ENCODE results near the gene KRT27. TPM values are rescaled to one million over a fixed set of nuclear protein-coding genes. Genes with fewer than 3 reads are reported as not detected.

Gene KRT27
- total and polyA plus RNA-seq, 9 of the 15 experiments (the other 6 are each of a cell fraction or from before 2014, with no cell fraction given) = 0.10 TPM; not detected in 8

DNA sequence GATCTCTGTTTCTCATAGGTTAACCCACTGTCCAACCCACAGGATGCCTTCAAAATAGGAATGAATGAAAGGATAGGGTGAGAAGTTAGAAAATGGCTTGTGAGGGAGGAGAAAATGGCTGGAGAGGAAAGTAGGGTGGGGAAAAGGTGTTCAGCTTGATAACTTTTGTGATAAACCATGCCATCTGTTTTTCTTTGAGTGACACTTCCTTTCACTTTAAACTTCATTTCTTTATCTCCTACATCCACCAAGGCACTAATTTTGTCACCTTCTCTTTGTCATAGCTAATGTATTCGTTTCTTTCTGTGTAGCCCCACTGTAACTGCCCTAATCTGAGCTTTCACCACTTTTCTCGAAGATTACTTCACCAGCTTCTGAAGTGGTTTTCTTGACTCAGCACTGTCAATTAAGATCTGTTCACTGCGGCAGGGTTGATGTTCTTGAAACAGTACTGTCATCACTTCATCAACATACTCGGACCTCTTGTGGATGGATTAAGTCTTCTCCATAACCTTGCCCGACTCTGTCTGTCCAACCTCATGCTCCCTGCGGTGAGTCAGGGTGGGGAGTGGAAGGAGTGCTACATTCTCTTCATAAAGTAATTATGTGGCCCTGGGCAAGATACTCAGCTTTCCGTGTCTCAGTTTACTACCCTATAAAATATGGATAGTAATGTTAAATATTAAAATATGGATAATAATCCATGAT, 45.5 kb upstream of the KRT27 start (continued):
- TF ChIP-seq ZNF512 (tag; IDR thresholded peaks at IDR 0.05) (no peak), E2F3 (CRISPR knock-in tag; IDR thresholded peaks at IDR 0.05) (no peak), POLR3A (IDR thresholded peaks at IDR 0.05; ENCODE audit: borderline replicate concordance, extremely low read depth, insufficient read depth, insufficient read length) (no peak), DEAF1 (CRISPR knock-in tag; IDR thresholded peaks at IDR 0.05) (no peak), ARID3B (CRISPR knock-in tag; IDR thresholded peaks at IDR 0.05; ENCODE audit: borderline replicate concordance) (no peak), HDAC3 (IDR thresholded peaks at IDR 0.05; ENCODE audit: borderline replicate concordance, partially characterized antibody) (peak; percentile 95), CBX8 (IDR thresholded peaks at IDR 0.05; ENCODE audit: borderline replicate concordance, extremely low read depth, low read depth, low read length, poor library complexity, severe bottlenecking) (no peak), RCOR1 (IDR thresholded peaks at IDR 0.05; ENCODE audit: borderline replicate concordance in 1 of 2, low read depth in 2 of 2, low read length in 2 of 2) (peak in 1 of 2 experiments; percentile 97; a peak in 3 of 4 replicates), NR3C1 (CRISPR knock-in tag; IDR thresholded peaks at IDR 0.05) (no peak), KAT8 (IDR thresholded peaks at IDR 0.05; ENCODE audit: low read depth) (peak; percentile 87), ZNF239 (CRISPR knock-in tag; IDR thresholded peaks at IDR 0.05) (no peak), SMARCA4 (IDR thresholded peaks at IDR 0.05) (peak; percentile 97), NBN (IDR thresholded peaks at IDR 0.05; ENCODE audit: low read depth) (peak; percentile 97), RNF2 (IDR thresholded peaks at IDR 0.05) (peak; percentile 86; the same call in 1 of the 2 replicates)
- TF ChIP-seq, protein P1, sequence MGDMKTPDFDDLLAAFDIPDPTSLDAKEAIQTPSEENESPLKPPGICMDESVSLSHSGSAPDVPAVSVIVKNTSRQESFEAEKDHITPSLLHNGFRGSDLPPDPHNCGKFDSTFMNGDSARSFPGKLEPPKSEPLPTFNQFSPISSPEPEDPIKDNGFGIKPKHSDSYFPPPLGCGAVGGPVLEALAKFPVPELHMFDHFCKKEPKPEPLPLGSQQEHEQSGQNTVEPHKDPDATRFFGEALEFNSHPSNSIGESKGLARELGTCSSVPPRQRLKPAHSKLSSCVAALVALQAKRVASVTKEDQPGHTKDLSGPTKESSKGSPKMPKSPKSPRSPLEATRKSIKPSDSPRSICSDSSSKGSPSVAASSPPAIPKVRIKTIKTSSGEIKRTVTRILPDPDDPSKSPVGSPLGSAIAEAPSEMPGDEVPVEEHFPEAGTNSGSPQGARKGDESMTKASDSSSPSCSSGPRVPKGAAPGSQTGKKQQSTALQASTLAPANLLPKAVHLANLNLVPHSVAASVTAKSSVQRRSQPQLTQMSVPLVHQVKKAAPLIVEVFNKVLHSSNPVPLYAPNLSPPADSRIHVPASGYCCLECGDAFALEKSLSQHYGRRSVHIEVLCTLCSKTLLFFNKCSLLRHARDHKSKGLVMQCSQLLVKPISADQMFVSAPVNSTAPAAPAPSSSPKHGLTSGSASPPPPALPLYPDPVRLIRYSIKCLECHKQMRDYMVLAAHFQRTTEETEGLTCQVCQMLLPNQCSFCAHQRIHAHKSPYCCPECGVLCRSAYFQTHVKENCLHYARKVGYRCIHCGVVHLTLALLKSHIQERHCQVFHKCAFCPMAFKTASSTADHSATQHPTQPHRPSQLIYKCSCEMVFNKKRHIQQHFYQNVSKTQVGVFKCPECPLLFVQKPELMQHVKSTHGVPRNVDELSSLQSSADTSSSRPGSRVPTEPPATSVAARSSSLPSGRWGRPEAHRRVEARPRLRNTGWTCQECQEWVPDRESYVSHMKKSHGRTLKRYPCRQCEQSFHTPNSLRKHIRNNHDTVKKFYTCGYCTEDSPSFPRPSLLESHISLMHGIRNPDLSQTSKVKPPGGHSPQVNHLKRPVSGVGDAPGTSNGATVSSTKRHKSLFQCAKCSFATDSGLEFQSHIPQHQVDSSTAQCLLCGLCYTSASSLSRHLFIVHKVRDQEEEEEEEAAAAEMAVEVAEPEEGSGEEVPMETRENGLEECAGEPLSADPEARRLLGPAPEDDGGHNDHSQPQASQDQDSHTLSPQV (IDR thresholded peaks at IDR 0.05) = peak; percentile 77
- TF ChIP-seq, protein P2, sequence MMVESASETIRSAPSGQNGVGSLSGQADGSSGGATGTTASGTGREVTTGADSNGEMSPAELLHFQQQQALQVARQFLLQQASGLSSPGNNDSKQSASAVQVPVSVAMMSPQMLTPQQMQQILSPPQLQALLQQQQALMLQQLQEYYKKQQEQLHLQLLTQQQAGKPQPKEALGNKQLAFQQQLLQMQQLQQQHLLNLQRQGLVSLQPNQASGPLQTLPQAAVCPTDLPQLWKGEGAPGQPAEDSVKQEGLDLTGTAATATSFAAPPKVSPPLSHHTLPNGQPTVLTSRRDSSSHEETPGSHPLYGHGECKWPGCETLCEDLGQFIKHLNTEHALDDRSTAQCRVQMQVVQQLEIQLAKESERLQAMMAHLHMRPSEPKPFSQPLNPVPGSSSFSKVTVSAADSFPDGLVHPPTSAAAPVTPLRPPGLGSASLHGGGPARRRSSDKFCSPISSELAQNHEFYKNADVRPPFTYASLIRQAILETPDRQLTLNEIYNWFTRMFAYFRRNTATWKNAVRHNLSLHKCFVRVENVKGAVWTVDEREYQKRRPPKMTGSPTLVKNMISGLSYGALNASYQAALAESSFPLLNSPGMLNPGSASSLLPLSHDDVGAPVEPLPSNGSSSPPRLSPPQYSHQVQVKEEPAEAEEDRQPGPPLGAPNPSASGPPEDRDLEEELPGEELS (CRISPR knock-in tag; IDR thresholded peaks at IDR 0.05; ENCODE audit: borderline replicate concordance) = no peak

Data from K562 (cell line).